HG03520 (cell line): ENCODE measurements around the gene SEMA3G.

ENCODE experiments used
- ATAC-seq: cut with Tn5 transposase; IDR thresholded peaks from one replicate; pipeline ENCODE4 v1.9.1; 2021; ENCODE audit warnings: mild to moderate bottlenecking, moderate library complexity; ENCODE audit not compliant: unreplicated experiment

SEMA3G gene

GRCh38 chr3:52444860-52445793 is at the start of gene SEMA3G:
TSS of gene SEMA3G (minus strand) at chr3:52445103. CDS start at chr3:52445027, 76 bp downstream.
- peak; percentile 81 for ATAC-seq

DNA sequence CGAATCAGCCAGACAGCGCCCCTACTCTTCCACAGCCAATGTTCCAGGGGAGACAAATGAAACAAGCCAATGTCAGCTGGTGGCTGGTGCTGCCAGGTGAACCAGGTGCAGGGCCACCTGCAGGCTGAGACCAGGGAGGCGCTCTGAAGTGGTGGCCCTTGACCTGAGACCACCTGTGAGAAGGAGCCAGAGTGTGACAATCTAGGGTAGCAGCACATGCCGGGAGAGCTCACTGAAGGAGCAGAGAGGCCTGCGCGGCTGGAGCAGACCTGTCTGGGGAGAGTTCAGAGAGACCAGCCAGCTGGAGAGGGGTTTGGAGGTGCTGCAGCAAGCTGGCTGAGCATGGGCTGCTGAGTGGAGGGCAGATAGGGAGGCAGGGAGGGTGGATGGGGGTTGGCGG is 49.5 kb upstream of the SEMA3G start:
- no peak for ATAC-seq

- no peak for ATAC-seq
Measured at GRCh38 chr3:52493232-52494017, 48.5 kb upstream of the SEMA3G start.

GRCh38 chr3:52492059-52492458 is 47.2 kb upstream of the SEMA3G start:
- ATAC-seq = no peak

DNA sequence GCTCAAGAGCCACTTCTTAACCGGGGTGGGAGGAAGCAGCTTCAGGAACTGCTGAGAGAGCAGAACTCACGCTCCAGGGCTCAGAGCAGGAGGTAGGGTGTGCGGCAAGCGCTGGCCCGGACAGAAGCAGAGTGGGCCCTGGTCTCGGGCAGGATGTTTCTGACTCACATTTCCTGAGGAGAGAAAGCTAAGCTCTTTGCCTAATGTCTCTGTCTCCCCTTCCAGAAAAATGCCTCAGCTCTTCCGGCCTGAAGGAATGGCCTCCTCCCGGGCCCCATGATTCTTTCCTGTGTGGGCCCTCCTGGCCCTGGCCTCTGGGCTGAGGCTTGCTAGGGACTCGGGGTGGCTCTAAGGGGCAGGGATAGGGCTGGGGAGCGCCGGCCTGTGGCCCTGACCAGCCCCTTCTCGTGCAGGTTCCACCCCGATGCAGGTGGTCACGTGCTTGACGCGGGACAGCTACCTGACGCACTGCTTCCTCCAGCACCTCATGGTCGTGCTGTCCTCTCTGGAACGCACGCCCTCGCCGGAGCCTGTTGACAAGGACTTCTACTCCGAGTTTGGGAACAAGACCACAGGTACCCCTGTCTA is 46.1 kb upstream of the SEMA3G start:
- ATAC-seq = no peak

DNA sequence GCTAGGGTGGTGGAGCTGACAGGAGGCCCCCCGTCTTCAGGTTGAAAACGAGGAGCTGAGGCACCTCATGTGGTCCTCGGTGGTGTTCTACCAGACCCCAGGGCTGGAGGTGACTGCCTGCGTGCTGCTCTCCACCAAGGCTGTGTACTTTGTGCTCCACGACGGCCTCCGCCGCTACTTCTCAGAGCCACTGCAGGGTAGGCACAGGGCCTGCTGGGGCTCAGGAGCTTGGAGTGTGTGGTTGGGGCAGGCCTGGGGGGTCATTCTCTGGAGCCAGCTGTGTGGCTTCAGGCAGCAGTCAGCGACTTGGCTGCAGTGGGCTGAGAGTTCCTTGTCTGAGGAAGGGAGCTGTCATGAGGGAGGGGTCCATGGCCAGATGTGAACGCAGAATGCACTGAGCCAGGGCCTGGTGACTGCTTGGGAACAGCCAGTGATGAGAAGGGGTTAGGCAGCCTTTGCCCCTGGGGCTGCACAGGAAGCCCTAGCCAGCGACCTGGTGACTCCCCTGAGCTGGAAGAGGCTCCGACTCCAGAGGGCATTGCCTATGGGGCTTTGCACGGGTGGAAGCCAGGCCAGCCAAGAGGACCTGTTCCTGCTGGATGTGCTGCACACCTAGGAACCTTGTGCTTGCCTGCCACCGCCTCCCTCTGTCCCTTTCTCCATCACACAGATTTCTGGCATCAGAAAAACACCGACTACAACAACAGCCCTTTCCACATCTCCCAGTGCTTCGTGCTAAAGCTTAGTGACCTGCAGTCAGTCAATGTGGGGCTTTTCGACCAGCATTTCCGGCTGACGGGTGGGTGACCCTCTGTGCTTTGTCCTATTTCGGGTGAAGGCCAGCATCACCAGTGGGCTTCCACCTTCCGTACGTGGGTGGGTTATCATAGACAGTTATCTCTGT is 45.4 kb upstream of the SEMA3G start:
- ATAC-seq = no peak

DNA sequence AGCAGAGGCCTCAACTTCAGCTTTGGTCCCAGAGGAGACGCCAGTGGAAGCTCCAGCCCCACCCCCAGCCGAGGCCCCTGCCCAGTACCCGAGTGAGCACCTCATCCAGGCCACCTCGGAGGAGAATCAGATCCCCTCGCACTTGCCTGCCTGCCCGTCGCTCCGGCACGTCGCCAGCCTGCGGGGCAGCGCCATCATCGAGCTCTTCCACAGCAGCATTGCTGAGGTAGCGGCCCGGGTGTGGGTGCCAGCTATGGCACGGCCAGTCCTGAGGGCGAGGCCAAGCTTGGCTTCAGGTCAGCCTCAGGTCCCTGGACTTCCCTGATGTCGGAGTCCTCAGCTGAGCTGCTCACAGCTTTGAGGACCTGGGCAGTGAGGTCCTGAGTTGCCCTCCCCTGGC is 44.5 kb upstream of the SEMA3G start:
- no peak for ATAC-seq

- ATAC-seq = no peak
Measured at GRCh38 chr3:52488746-52489145, 43.8 kb upstream of the SEMA3G start.

- no peak for ATAC-seq
Measured at GRCh38 chr3:52487788-52488691, 43.1 kb upstream of the SEMA3G start.

GRCh38 chr3:52487050-52487787 is 42.3 kb upstream of the SEMA3G start:
- no peak for ATAC-seq

- no peak for ATAC-seq
Measured at GRCh38 chr3:52484680-52485461, 40.0 kb upstream of the SEMA3G start.

GRCh38 chr3:52483577-52484381 is 38.9 kb upstream of the SEMA3G start:
- ATAC-seq = no peak

GRCh38 chr3:52483081-52483480 is 38.2 kb upstream of the SEMA3G start:
- no peak for ATAC-seq

DNA sequence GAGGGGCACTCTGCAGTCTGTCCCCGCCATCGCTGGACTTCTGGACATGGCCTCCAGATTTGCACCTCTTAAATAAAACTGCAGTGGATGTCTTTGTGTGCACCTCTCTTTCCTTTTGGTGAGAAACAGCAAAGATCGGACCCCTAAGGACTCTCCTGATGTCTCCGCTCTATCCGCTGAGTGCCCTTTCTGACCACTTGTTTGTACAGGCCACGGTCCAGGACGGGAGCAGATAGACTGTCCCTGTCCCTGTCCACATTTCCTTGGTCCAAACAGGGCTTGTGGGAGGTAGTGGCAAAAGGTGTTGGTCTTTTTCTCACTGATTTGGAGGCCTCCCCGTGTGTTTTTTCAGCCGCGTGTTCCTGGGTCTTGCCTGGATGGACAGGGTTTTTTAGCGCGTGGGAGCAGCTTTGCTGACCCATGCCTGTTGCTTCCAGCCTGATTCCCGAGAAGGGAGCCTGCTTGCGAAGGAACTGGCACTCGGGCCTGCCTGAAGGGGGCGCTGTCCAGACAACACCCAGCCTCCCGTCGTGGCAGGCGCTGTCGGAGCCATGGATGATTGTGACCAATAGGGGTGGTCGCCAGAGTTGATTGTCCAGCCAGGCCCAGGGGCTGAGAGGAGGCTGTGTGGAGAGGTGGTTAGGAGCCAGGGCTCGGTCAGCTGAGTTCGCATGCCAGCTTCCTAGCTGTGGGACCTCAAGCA is 37.1 kb upstream of the SEMA3G start:
- ATAC-seq = no peak

DNA sequence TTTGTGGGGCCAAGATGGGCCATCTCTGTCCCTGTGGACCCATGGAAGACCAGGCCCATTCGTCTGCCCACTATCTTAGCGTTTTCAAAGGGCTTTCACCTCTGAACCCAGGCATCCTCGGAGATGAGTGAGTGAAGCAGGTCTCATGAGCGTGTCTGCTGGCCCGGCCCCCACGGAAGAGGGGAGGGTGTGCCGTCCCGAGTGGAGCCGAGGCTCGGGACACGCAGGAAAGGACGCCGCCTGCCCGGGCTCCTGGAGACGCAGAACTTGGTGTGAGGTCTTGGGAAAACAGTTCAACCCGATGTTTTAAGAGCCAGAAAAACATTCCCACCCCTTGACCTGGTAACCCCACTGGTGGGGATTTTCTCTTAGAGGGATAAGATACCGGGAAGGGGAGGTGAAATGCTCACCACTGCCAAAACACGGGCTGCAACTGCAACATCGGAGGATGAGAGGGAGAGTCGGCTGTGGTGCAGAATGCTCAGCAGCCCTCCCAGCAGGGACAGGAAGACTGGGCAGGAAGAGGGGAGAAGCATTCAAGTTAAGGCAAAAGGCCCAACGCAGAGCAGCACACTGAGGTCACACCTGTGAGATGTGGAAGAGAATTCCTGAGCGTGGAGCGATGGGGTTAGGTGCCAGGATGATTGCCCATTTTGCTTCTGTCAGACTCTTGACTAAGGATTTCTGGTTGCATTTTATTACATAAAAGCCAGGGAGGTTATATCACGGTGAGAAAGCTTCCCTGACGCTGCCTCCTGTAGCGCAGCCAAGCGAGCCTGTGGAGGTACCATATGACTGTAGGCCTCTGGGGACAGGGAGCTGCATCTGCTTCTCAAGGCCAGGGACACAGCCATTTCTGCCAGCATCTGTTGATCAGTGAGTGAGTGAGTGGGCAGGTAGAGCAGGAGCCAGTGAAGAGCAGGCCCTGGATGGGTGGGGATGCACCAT is 36.1 kb upstream of the SEMA3G start:
- ATAC-seq = no peak
